ENCODE measurements around the gene UBR7.
A peak's percentile ranks its signal among the peaks of the same experiment; 100 is the strongest.

DNA sequence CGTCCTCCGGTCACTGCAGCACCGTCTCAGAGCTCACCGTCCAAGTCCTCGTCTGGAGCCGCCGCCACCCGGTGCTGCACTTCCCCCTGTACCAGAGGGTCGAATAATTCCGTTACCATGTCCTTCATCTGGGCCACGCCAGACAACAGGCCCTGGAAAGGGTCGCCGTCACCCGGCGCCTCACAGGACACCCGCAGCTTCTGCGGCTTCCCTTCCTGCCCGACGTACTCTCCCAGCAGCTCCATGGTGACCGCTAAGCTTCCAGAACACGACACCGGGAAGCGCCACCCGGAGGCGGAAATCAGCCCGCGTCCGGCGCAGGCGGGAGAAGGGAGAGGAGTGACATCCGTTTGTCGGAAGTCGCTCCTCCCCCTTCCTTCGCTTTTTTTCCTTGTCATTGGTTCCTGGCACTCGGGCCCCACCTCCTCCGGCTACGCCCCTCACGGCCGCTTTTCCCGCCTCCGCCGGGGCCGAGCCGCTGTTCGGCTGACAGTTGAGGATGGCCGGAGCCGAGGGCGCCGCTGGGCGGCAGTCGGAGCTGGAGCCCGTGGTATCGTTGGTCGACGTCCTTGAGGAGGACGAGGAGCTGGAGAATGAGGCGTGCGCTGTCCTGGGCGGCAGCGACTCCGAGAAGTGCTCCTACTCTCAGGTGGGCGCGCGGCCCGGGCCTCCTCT lies at the start of gene UBR7, which contains the start of gene GON7:
- TF ChIP-seq FOXM1 (IDR thresholded peaks at IDR 0.05; ENCODE audit: borderline replicate concordance) (no peak), ELF4 (IDR thresholded peaks at IDR 0.05) (0 out of 2 replicates have a peak, but pooled peaks have one; percentile 50), SP1 (IDR thresholded peaks at IDR 0.05) (no peak)

Measured in HEK293T (cell line).